ENCODE data around the gene MEF2A. TPM values are rescaled to one million over a fixed set of nuclear protein-coding genes. Genes with fewer than 3 reads are reported as not detected.

The MEF2A gene
- total and polyA plus RNA-seq, 10 of the 15 experiments (the other 5 are each of a cell fraction or from before 2014, with no cell fraction given): 7.2 to 46.7 (median 35.9) TPM

- ChIA-PET RAD21 (ENCODE audit: unreplicated experiment) (interaction anchor here (1.8 to 2.8 kb wide), 3 partner anchors 25 to 457 kb away, joined by 4 to 14 read pairs (median 5); no protein-coding TSS in a partner anchor), SMC1A (ENCODE audit: uncharacterized antibody, unreplicated experiment) (interaction anchor here (0.6 to 2.0 kb wide), 9 partner anchors 11 to 469 kb away, joined by 3 to 9 read pairs (median 4); no protein-coding TSS in a partner anchor), POLR2A (no interaction called here), CTCF (interaction anchor here (0.7 to 3.6 kb wide), 8 partner anchors 13 to 625 kb away, joined by 3 to 42 read pairs (median 6); partner anchors contain the start of gene SYNM)
- Histone ChIP-seq H3K27ac (ENCODE audit: control insufficient read depth, insufficient read depth) (no peak overlapping the region), H3K9ac (ENCODE audit: control insufficient read depth, insufficient read depth, low read length) (no peak overlapping the region), H4K20me1 (ENCODE audit: control insufficient read depth, insufficient read depth) (no peaks in the 10 kb centered on the region), H3K4me2 (ENCODE audit: control insufficient read depth, insufficient read depth) (no peak overlapping the region), H2AFZ (ENCODE audit: control insufficient read depth, low read depth, low read length) (no peak overlapping the region), H3K4me1 (ENCODE audit: control insufficient read depth, insufficient read depth, low read length) (no peaks in the 10 kb centered on the region), H3K27me3 (replicated peaks in 1 of 2; ENCODE audit: control insufficient read depth in 2 of 2, insufficient read depth in 2 of 2, low read length in 1 of 2) (no peaks in the 10 kb centered on the region), H3K4me3 (no peak overlapping the region), H3K79me2 (ENCODE audit: control insufficient read depth, insufficient read depth, low read length) (no peaks in the 10 kb centered on the region), H3K36me3 (ENCODE audit: control insufficient read depth in 2 of 2, insufficient read depth in 2 of 2, low read length in 1 of 2) (no peaks in the 10 kb centered on the region), H3K9me3 (replicated peaks; ENCODE audit: control insufficient read depth, insufficient read depth, low read length) (no peaks in the 10 kb centered on the region)
- FAIRE-seq: no peak
- no peak for ATAC-seq
- no peak for DNase-seq (ENCODE audit: low read depth, low spot score)
- TF ChIP-seq CTCF (IDR thresholded peaks at IDR 0.05 in 2 of 3, conservative IDR thresholded peaks at IDR 0.05 in 1 of 3; ENCODE audit: control insufficient read depth in 2 of 3, extremely low read depth in 1 of 3, insufficient read depth in 1 of 3, low read depth in 3 of 3, low read length in 3 of 3) (peak; percentile 42 to 58 (median 54)), ZNF274 (IDR thresholded peaks at IDR 0.05; ENCODE audit: insufficient read depth, insufficient read length) (no peak), NR2F1 (conservative IDR thresholded peaks at IDR 0.05) (no peak), SMC3 (IDR thresholded peaks at IDR 0.05; ENCODE audit: borderline replicate concordance, low read length) (peak; percentile 47; the same call in 1 of the 2 replicates), RAD21 (IDR thresholded peaks at IDR 0.05; ENCODE audit: insufficient read depth, low read depth, low read length) (peak; percentile 75)
- WGBS (ENCODE audit: insufficient coverage, insufficient replicate concordance, low lambda C conversion rate, missing lambda C conversion rate): 96% methylated on average over 3 of the region's 3 CpGs
- in situ Hi-C loops (cut with MboI) (loop anchor here (25.0 kb wide), 1 partner anchor 618 kb away; the partner anchor contains the start of gene SYNM), intact Hi-C loops (cut with micrococcal nuclease; ENCODE audit: unreplicated experiment) (loop anchor here (1.0 kb wide), 1 partner anchor 446 kb away; no protein-coding TSS in a partner anchor)
- BruUV-seq (replicated peaks): no TSS peak
Measured at GRCh38 chr15:99729920-99730319, 164.1 kb downstream of the MEF2A start.
